Right lobe of liver (tissue), 4 donors: Measurements from ENCODE around the gene TRAPPC12.
"Not testable (repeated sequence)": the region's sequence is repeated elsewhere in the genome, so short reads cannot be mapped to it uniquely, and the experiment has no call there.

ENCODE experiments used
- CTCF ChIP-seq, 4 donors: fragments of 200-600 bp in 3 of 4; fragments of 450-650 bp in 1 of 4; IDR thresholded peaks; one replicate each; pipeline versions ENCODE4 v1.5.1 to v1.8.0; 2016 to 2022; ENCODE audit warnings: antibody characterized with exemption in 4 of 4, mild to moderate bottlenecking in 2 of 4
- POLR2A ChIP-seq: fragments of 450-650 bp; IDR thresholded peaks from one replicate; pipeline ENCODE4 v1.6.1; 2017; ENCODE audit warnings: antibody characterized with exemption, mild to moderate bottlenecking
- donor health status: DM: no; HTN: no; CAD: no.
- donor health status: DM: no; HTN: no; CAD: no.
- donor health status: DM: no; HTN: yes; CAD: no.

DNA sequence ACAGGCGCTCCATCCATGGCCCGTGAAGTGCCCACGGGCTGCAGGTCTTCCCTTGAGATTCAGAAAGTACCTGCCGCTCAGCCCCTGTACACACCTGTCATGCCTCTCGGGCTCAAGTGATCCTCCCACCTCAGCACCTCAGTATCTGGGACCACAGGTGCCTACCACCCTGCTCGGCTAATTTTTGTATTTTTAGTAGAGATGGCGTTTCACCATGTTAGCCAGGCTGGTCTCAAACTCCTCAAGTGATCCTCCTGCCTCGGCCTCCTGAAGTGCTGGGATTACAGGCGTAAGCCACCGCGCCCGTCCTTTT, 112.9 kb downstream of the TRAPPC12 start:
- not testable (repeated sequence) for TF ChIP-seq CTCF (IDR thresholded peaks at IDR 0.05); POLR2A
